Spinal cord (tissue), 10 donors: ENCODE results near the gene KIAA0753. TPM values are rescaled to one million over a fixed set of nuclear protein-coding genes. Genes with fewer than 3 reads are reported as not detected.

Experiments used
- DNase-seq, 6 donors: peaks; one replicate each; pipeline versions ENCODE4 v3.0.0 to v3.0.0-alpha.2; 2013 to 2015; ENCODE audit warnings: low spot score in 6 of 6, low read depth in 4 of 6
- H3K27ac ChIP-seq: one replicate; pipeline ENCODE4 v1.5.1; 2013; ENCODE audit warnings: low read depth, low read length, control low read depth
- H3K27me3 ChIP-seq: one replicate; pipeline ENCODE4 v1.6.1; 2013; ENCODE audit warnings: low read length; ENCODE audit not compliant: control insufficient read depth, insufficient read depth
- H3K36me3 ChIP-seq: one replicate; pipeline ENCODE4 v1.6.1; 2013; ENCODE audit warnings: low read length; ENCODE audit not compliant: control insufficient read depth, insufficient read depth
- H3K4me1 ChIP-seq: one replicate; pipeline ENCODE4 v1.6.1; 2013; ENCODE audit warnings: low read length; ENCODE audit not compliant: control insufficient read depth, insufficient read depth
- H3K4me3 ChIP-seq: one replicate; pipeline ENCODE4 v1.5.1; 2013; ENCODE audit warnings: low read depth, low read length, control low read depth
- H3K9me3 ChIP-seq: one replicate; pipeline ENCODE4 v1.6.1; 2013; ENCODE audit warnings: low read length; ENCODE audit not compliant: control insufficient read depth, insufficient read depth
- WGBS: methylation state at CpG from one replicate; pipeline ENCODE4 v1.1.5; 2013; ENCODE audit warnings: missing lambda C conversion rate; ENCODE audit not compliant: insufficient coverage; 5-methylcytosine and 5-hydroxymethylcytosine counted together
- polyA plus RNA-seq, 2 donors: library from polyadenylated mRNA; unstranded; fragments of 120-200 nt; gene quantifications; one replicate each; pipeline ENCODE4 v1.2.1, GENCODE V29; 2013; ENCODE audit not compliant: insufficient read length in 2 of 2
- total RNA-seq, 2 donors: library from RNA; depleted of rRNA in 1 of 2; stranded (reverse); fragments of 120-200 nt in 1 of 2; fragments of >200 nt in 1 of 2; gene quantifications; one replicate each; pipeline versions ENCODE4 v1.2.3 to v1.2.4, GENCODE V29; 2013 to 2014
- donor health status: healthy.

The KIAA0753 gene
- total and polyA plus RNA-seq, 4 donors, result 19.0 to 28.0 (median 23.5) TPM

GRCh38 chr17:6548034-6548433 is 92.5 kb downstream of the KIAA0753 start:
- no peaks in the 10 kb centered on the region for H3K27me3 ChIP-seq
- H3K9me3 ChIP-seq, result no peaks in the 10 kb centered on the region
- 71% methylated on average over 2 of the region's 5 CpGs for WGBS
- no peak overlapping the region for H3K4me3 ChIP-seq
- H3K27ac ChIP-seq, result no peak overlapping the region
- DNase-seq, result peak in 1 of 6 donors; percentile 26
- peaks cover 22% of the 10 kb centered on the region for H3K36me3 ChIP-seq
- peaks cover 42% of the 10 kb centered on the region for H3K4me1 ChIP-seq

DNA sequence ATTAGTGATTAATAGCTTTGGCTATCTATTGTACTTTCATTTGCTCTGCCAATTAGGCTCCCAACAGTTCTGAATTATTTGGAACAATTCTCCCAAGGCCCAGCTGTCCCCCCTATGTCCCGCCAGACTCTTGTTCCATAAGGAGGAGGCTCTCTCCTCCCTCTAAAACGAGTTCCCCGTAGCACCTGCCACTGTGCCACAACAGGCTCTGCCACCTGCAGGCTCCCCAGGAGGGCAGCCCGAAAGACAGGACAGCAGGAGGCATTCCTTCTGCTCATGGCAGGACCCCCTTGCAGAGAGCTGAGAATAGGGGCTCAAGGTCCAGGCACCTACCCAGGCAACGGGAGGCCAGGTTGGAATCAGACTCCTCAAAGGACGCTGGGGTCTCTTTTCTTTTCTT is 93.2 kb downstream of the KIAA0753 start:
- 44% methylated on average over 6 of the region's 6 CpGs for WGBS
- Histone ChIP-seq H3K27ac (no peak overlapping the region), H3K36me3 (peaks cover 24% of the 10 kb centered on the region), H3K4me3 (no peak overlapping the region), H3K4me1 (peaks cover 36% of the 10 kb centered on the region), H3K9me3 (no peaks in the 10 kb centered on the region), H3K27me3 (no peaks in the 10 kb centered on the region)
- DNase-seq, result peak in 1 of 6 donors; percentile 56

DNA sequence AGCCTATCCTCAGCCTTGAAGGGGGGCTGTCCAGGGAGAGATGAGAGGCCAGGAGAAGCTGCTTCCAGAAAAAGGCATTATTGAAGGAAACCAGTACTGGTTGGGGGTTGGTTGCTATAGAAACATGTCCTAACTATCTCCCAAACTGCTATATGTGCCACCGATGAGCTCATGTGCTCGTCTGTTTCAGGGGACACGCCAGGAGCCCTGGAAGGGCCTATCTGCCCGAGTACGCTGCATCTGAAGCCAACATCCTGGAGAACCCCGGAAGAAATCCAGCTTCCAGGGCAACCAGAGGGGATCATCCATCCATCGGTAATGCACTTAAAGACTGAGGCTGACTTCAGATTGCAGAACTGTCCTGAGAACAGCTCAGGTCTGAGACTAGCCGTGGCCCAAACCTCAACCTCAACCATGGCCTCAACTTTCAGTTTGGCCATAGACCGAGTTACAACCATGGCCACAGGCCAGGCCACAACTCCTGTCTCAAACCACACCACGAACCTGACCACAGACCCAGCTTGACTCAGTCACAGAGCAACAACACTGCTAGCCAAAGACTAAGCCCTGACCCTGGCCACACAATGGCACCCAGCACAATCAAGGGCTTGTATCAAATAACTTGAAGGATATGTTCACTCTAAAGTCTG is 94.3 kb downstream of the KIAA0753 start:
- Histone ChIP-seq H3K27ac (no peak overlapping the region), H3K36me3 (peaks cover 23% of the 10 kb centered on the region), H3K4me1 (peaks cover 28% of the 10 kb centered on the region), H3K9me3 (no peaks in the 10 kb centered on the region), H3K4me3 (no peak overlapping the region), H3K27me3 (no peaks in the 10 kb centered on the region)
- whole genome bisulfite sequencing, result 81% methylated on average over 10 of the region's 10 CpGs
- DNase-seq, result peak in 1 of 6 donors; percentile 35

- Histone ChIP-seq H3K36me3 (peaks cover 23% of the 10 kb centered on the region), H3K4me3 (no peak overlapping the region), H3K9me3 (no peaks in the 10 kb centered on the region), H3K27ac (no peak overlapping the region), H3K27me3 (no peaks in the 10 kb centered on the region), H3K4me1 (peaks cover 28% of the 10 kb centered on the region)
- WGBS, result 73% methylated on average over 8 of the region's 8 CpGs
- DNase-seq, result no peak
Observed at GRCh38 chr17:6545291-6545690, 95.2 kb downstream of the KIAA0753 start.

DNA sequence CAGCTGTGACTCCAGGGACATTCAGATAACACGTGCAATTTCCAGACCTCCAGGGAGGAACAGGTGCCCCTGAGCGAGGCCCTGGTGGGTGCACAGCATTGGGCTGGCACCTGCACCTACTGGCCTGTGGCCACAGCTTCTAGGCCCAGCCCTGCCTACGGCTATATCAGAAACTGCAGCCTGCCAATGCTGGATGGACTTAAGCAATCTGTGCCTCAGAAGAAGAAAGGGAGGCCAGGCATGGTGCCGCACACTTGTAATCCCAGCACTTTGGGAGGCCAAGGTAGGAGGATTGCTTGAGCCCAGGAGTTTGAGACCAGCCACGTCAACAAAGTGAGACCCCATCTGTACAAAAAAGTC is 96.5 kb downstream of the KIAA0753 start:
- H3K4me3 ChIP-seq, result no peak overlapping the region
- H3K27ac ChIP-seq, result no peak overlapping the region
- no peak for DNase-seq
- WGBS, result 86% methylated on average over 5 of the region's 5 CpGs
- H3K27me3 ChIP-seq, result no peaks in the 10 kb centered on the region
- H3K4me1 ChIP-seq, result peaks cover 21% of the 10 kb centered on the region
- peaks cover 20% of the 10 kb centered on the region for H3K36me3 ChIP-seq
- peaks cover under 1% of the 10 kb centered on the region for H3K9me3 ChIP-seq

GRCh38 chr17:6543079-6544010 is 97.2 kb downstream of the KIAA0753 start:
- Histone ChIP-seq H3K4me1 (peaks cover 21% of the 10 kb centered on the region), H3K4me3 (no peak overlapping the region), H3K27ac (no peak overlapping the region), H3K36me3 (peaks cover 22% of the 10 kb centered on the region), H3K27me3 (no peaks in the 10 kb centered on the region), H3K9me3 (peaks cover 2% of the 10 kb centered on the region)
- DNase-seq, result no peak
- WGBS, result 88% methylated on average over 12 of the region's 16 CpGs

DNA sequence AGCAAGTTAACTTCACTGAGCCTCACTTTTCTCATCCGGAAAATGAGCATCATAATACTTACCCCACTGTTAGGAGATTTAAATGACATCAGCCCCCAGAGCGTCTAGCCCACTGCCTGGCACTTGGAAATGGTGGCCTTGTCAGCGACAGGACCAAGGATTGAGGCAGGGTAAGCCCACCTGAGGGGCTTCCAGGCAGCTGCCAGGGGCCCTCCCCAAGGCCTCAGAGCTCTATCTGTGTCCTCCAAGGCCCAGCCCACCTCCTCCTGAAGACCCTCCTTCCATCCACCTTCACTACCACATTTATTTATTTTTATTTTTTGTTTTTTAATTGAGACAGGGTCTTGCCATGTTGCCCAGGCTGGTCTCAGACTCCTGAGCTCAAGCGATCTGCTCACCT is 97.9 kb downstream of the KIAA0753 start:
- Histone ChIP-seq H3K9me3 (peaks cover 2% of the 10 kb centered on the region), H3K36me3 (peaks cover 26% of the 10 kb centered on the region), H3K4me3 (no peak overlapping the region), H3K4me1 (peaks cover 16% of the 10 kb centered on the region), H3K27me3 (no peaks in the 10 kb centered on the region), H3K27ac (no peak overlapping the region)
- DNase-seq, result no peak
- WGBS, result 100% methylated on average over 3 of the region's 4 CpGs

DNA sequence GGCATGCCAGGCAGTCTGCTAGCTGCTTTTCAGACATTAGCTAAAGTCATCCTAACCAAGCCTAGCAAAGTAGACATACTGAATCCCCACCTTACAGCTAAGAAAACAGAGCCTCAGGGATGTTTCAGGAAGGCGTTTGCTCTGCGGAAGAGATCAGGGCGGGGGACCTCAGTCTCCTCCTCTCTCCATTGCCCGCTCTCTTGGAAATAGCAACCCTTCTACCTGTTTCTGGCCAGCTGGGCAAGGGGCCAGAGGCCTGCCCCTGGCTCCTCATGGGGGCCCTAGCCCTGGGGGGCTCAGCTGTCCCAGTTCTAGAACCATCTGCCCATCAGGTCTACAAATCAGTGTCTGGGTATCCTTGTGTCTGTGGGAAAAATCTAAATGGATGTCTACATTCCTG is 98.6 kb downstream of the KIAA0753 start:
- Histone ChIP-seq H3K36me3 (peaks cover 28% of the 10 kb centered on the region), H3K9me3 (peaks cover 2% of the 10 kb centered on the region), H3K4me3 (no peak overlapping the region), H3K27me3 (no peaks in the 10 kb centered on the region), H3K4me1 (peaks cover 16% of the 10 kb centered on the region), H3K27ac (no peak overlapping the region)
- no peak for DNase-seq
- WGBS, result 100% methylated on average over 3 of the region's 4 CpGs

- no peaks in the 10 kb centered on the region for H3K27me3 ChIP-seq
- 36% methylated on average over 3 of the region's 3 CpGs for WGBS
- H3K4me3 ChIP-seq, result no peak overlapping the region
- peaks cover 2% of the 10 kb centered on the region for H3K9me3 ChIP-seq
- H3K27ac ChIP-seq, result no peak overlapping the region
- H3K4me1 ChIP-seq, result no peaks in the 10 kb centered on the region
- peaks cover 35% of the 10 kb centered on the region for H3K36me3 ChIP-seq
- no peak for DNase-seq
Observed at GRCh38 chr17:6539871-6540270, 100.6 kb downstream of the KIAA0753 start.
